ENCODE measurements around the gene POC1A.

DNA sequence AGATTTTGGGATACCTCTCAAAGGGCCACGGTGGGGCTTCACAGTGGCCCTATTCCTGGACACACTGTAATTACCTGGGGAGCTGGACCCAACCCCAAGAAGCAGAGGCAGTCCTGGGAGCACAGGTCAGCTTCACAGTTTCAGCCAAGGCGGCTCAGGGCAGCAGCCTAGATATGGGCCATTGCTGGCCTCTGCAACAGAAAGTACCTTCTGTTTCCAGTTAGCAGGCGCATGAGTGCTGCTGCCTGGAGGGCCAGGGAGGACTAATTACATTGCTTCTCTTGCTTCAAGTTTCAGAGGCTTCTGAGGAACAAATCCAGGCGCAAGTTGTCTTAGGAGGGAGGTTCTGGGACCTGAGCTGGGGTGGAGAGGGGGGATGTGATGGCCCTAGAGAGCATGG lies 84.4 kb downstream of the POC1A start:
- TF ChIP-seq POLR2AphosphoS5 (IDR thresholded peaks at IDR 0.05; ENCODE audit: low read depth, low read length) (no peak), POLR2A (IDR thresholded peaks at IDR 0.05; ENCODE audit: low read depth, low read length) (no peak)

All from GM12892 (cell line).